Aorta (tissue), 5 donors: ENCODE data around the gene LDLRAD2. TPM values are rescaled to one million over a fixed set of nuclear protein-coding genes. Genes with fewer than 3 reads are reported as not detected.

ENCODE experiments used
- ATAC-seq: fragments of 200-7000 bp; cut with Tn5 transposase; one replicate; pipeline ENCODE4 v1.9.1; 2022; ENCODE audit warnings: moderate library complexity; ENCODE audit not compliant: low FRiP score
- DNase-seq, 2 donors: peaks; one replicate each; pipeline ENCODE4 v3.0.0-alpha.2; 2020
- H3K27ac ChIP-seq, 2 donors: one replicate each; pipeline ENCODE4 v1.5.1; 2013; ENCODE audit warnings: low read length in 2 of 2, mild to moderate bottlenecking in 2 of 2, moderate library complexity in 2 of 2, control low read depth in 1 of 2, inconsistent platforms in 1 of 2, low read depth in 1 of 2
- H3K27me3 ChIP-seq, 2 donors: one replicate each; pipeline ENCODE4 v1.6.1; 2013; ENCODE audit warnings: control low read depth in 1 of 2, low read length in 1 of 2, mild to moderate bottlenecking in 1 of 2, moderate library complexity in 1 of 2; ENCODE audit not compliant: insufficient read depth in 2 of 2, control insufficient read depth in 1 of 2
- H3K36me3 ChIP-seq, 2 donors: one replicate each; pipeline ENCODE4 v1.6.1; 2013; ENCODE audit warnings: control low read depth in 1 of 2, low read length in 1 of 2, mild to moderate bottlenecking in 1 of 2; ENCODE audit not compliant: insufficient read depth in 2 of 2, control insufficient read depth in 1 of 2
- H3K4me1 ChIP-seq, 2 donors: one replicate each; pipeline ENCODE4 v1.6.1; 2013; ENCODE audit warnings: low read length in 2 of 2, control low read depth in 1 of 2, mild to moderate bottlenecking in 1 of 2, moderate library complexity in 1 of 2; ENCODE audit not compliant: insufficient read depth in 2 of 2, control insufficient read depth in 1 of 2
- H3K4me3 ChIP-seq, 2 donors: one replicate each; pipeline ENCODE4 v1.5.1; 2013; ENCODE audit warnings: low read length in 2 of 2, control low read depth in 1 of 2, mild to moderate bottlenecking in 1 of 2
- H3K9me3 ChIP-seq: one replicate; pipeline ENCODE4 v1.6.1; 2013; ENCODE audit warnings: mild to moderate bottlenecking, low read length; ENCODE audit not compliant: control insufficient read depth
- WGBS, 2 donors: extraction: QIAGEN DNeasy Blood & Tissue Kit; methylation state at CpG; one replicate each; pipeline ENCODE4 v1.1.7; 2013; 5-methylcytosine and 5-hydroxymethylcytosine counted together
- intact Hi-C, 2 donors: fragments of 100-400 bp; cut with DNase I; formaldehyde crosslinking; loops; one replicate each; pipeline versions ENCODE4 v1.14.2 to v1.15.0; 2022
- polyA plus RNA-seq, 2 donors: library from polyadenylated mRNA; stranded (reverse); fragments of 200-250 nt; gene quantifications; one replicate each; pipeline ENCODE4 v1.2.3, GENCODE V29; 2013
- total RNA-seq, 2 donors: library from RNA; stranded (reverse); fragmentation: NEBNext Ultra II Directional; extraction: Animal tissue kit (Norgen Biotek cat#: 25700); gene quantifications; one replicate each; pipeline ENCODE4 v1.2.1, GENCODE V29; 2021
- donor health status: healthy with polysubstance abuse.
- donor health status: Bipolar disorder and iron deficiency.
- donor health status: DM: no; HTN: no; CAD: no.
- donor health status: DM: no; HTN: no; CAD: no.
- donor health status: DM: yes; HTN: yes; CAD: no.

Gene LDLRAD2
- total and polyA plus RNA-seq, 4 donors = 0.15 to 9.0 (median 1.1) TPM

- Histone ChIP-seq H3K27me3 (no peaks in the 10 kb centered on the region), H3K9me3 (no peaks in the 10 kb centered on the region), H3K4me3 (no peak overlapping the region), H3K27ac (no peak overlapping the region), H3K36me3 (peaks cover 0 to 22% of the 10 kb centered on the region in 2 donors), H3K4me1 (no peaks in the 10 kb centered on the region)
- ATAC-seq (no peak), DNase-seq (peak in 1 of 2 donors; percentile 68)
- intact Hi-C loops = no loop called here
- WGBS, 2 donors = 90 to 91% methylated on average over 13 of the region's 13 CpGs
Measured at GRCh38 chr1:21840981-21841380, 28.9 kb downstream of the LDLRAD2 start.

DNA sequence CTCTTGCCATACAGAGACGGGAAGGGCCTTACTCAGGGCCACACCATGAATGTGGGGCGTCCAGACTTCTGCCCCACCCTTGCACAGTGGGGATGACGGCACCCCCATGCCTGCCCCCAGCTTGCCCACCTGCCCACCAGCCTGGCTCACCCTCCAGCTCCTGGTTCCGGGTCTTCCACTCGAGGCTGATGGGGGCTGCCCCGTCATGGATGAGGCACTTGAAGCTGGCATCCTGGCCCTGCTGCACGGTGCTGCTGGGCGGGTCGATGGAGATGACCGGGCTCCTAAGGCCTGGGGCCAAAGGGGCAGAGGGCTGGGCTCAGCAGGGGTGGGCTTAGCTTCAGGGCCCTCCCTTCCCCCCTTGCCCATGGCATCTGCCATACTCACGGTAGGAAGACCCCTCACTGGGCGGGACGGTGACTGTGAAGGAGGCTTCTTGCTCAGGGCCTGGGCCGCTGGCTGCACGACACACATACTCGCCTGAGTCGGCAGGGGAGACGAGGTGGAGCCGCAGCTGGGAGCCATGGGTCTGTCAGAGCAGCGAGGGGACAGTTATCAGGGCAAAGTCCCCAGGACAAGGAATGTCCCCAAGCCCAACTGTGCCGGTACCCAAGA is 29.9 kb downstream of the LDLRAD2 start:
- peak in 1 of 2 donors; percentile 73 for DNase-seq
- peaks cover under 1 to 19% of the 10 kb centered on the region in 2 donors for H3K36me3 ChIP-seq
- H3K27ac ChIP-seq = no peak overlapping the region
- 87% methylated on average over 21 of the region's 21 CpGs for WGBS, 2 donors
- intact Hi-C loops = no loop called here
- no peaks in the 10 kb centered on the region for H3K4me1 ChIP-seq
- no peaks in the 10 kb centered on the region for H3K27me3 ChIP-seq
- no peaks in the 10 kb centered on the region for H3K9me3 ChIP-seq
- H3K4me3 ChIP-seq = no peak overlapping the region
- no peak for ATAC-seq

DNA sequence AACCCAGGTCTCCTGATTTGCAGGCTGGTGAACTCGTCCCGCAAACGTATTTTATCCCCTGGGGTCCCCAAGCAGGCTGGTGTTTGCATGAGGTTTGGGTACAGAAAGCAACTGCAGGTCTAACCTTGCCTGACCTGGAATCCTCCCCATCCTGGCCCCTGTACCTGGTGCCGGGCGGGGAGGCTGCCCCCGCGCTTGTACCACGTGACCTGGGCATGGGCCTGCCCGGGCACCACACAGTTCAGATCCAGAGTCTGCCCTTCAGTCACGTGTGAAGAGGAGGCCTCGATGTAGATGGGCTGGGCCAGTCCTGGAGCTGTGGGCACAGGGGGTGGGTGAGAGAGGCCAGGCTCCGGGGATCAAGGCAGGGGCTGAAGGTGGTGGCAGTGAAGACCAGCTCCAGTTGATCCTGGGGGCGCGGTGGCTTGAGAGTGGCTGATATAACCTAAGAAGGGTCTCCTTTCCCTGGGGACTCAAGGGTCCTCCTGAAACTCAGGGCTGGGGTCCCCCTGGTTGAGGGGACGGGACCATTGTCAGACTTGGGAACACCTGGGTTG is 30.6 kb downstream of the LDLRAD2 start:
- peaks cover 2 to 26% of the 10 kb centered on the region in 2 donors for H3K36me3 ChIP-seq
- ATAC-seq (no peak), DNase-seq (no peak)
- WGBS, 2 donors = 81 to 85% methylated on average over 15 of the region's 15 CpGs
- intact Hi-C loops = no loop called here
- no peaks in the 10 kb centered on the region for H3K4me1 ChIP-seq
- H3K27ac ChIP-seq = no peak overlapping the region
- H3K27me3 ChIP-seq = no peaks in the 10 kb centered on the region
- H3K4me3 ChIP-seq = no peak overlapping the region
- H3K9me3 ChIP-seq = no peaks in the 10 kb centered on the region

- no peak overlapping the region for H3K4me3 ChIP-seq
- intact Hi-C loops = no loop called here
- H3K27me3 ChIP-seq = no peaks in the 10 kb centered on the region
- no peaks in the 10 kb centered on the region for H3K9me3 ChIP-seq
- H3K36me3 ChIP-seq = peaks cover 2 to 31% of the 10 kb centered on the region in 2 donors
- H3K27ac ChIP-seq = no peak overlapping the region
- DNase-seq (no peak), ATAC-seq (no peak)
- no peaks in the 10 kb centered on the region for H3K4me1 ChIP-seq
- WGBS, 2 donors = 89 to 91% methylated on average over 13 of the region's 13 CpGs
Measured at GRCh38 chr1:21843208-21843607, 31.1 kb downstream of the LDLRAD2 start.

- Histone ChIP-seq H3K27ac (no peak overlapping the region), H3K9me3 (no peaks in the 10 kb centered on the region), H3K4me3 (no peak overlapping the region), H3K36me3 (peaks cover 4 to 29% of the 10 kb centered on the region in 2 donors), H3K4me1 (no peaks in the 10 kb centered on the region), H3K27me3 (no peaks in the 10 kb centered on the region)
- no peak for ATAC-seq
- intact Hi-C loops = no loop called here
- peak in 1 of 2 donors; percentile 74 for DNase-seq
- 85 to 86% methylated on average over 11 of the region's 11 CpGs for WGBS, 2 donors
Measured at GRCh38 chr1:21843996-21844395, 31.9 kb downstream of the LDLRAD2 start.

- no peaks in the 10 kb centered on the region for H3K9me3 ChIP-seq
- no peak overlapping the region for H3K27ac ChIP-seq
- intact Hi-C loops = no loop called here
- DNase-seq (peak in 1 of 2 donors; percentile 68), ATAC-seq (no peak)
- H3K4me1 ChIP-seq = no peaks in the 10 kb centered on the region
- no peak overlapping the region for H3K4me3 ChIP-seq
- 88 to 90% methylated on average over 31 to 33 of the region's 33 CpGs for WGBS, 2 donors
- no peaks in the 10 kb centered on the region for H3K27me3 ChIP-seq
- H3K36me3 ChIP-seq = peaks cover 4 to 31% of the 10 kb centered on the region in 2 donors
Measured at GRCh38 chr1:21845646-21846641, 33.9 kb downstream of the LDLRAD2 start.

DNA sequence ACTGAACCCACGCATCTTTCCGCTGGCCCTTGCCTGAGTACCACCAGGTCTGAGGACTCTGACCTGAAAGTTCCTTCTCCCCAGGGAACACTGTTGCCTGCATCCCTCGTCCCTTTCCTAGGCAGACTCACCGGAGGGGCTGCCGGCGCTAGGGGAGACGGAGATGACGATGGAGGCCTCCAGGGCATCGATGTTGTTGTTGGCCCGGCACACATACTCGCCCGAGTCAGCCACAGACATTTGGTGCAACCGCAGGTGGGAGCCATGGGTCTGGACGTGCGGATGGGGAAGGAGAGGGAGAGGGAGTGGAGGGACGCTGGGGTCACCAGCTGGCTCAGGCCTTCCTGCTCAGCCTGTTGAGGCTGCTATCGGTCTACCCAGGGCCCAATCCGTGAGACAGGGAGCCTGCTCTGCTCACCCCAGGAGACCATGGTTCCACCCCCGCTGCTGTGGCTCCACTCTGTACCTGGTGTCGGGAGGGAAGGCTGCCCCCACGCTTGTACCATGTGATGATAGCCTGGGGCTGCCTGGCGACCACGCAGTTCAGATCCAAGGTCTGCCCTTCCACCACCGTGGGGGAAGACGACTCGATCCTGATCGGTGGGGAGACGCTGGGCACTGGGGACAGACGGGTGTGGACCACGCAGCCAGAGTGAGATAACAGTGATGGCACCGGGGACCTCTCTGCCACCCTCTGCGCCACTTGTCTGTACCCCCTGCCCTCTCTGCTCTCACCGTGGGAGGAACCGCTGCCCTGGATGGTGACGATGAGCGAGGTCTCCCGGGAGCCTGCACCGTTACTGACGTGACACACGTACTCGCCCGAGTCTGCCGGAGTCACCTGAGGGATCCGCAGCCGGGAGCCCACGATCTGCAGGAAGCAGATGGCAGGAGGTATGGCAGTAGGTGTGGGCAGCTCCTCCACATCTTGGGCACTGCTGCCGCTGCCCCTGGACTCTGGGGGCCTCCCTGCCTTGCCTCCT is 35.4 kb downstream of the LDLRAD2 start:
- Histone ChIP-seq H3K27ac (no peak overlapping the region), H3K9me3 (no peaks in the 10 kb centered on the region), H3K27me3 (no peaks in the 10 kb centered on the region), H3K4me3 (no peak overlapping the region), H3K36me3 (peaks cover 4 to 34% of the 10 kb centered on the region in 2 donors), H3K4me1 (no peaks in the 10 kb centered on the region)
- intact Hi-C loops = no loop called here
- 84 to 85% methylated on average over 47 of the region's 47 CpGs for WGBS, 2 donors
- peak in 1 of 2 donors; percentile 66 for DNase-seq
- ATAC-seq = no peak
